Stimulated activated naive CD8-positive, alpha-beta T cell treated with anti-CD3 and anti-CD28 coated beads, Interleukin-15, Interleukin-2, amounts not matched to agents 100 ng/mL and 50 ng/mL, for 24 hours (primary cell): Measurements from ENCODE around the gene TAL2.

Experiments
- H3K27ac Mint-ChIP-seq: one replicate; pipeline ENCODE4 v1.8.0; 2021; ENCODE audit warnings: mild to moderate bottlenecking, mixed read lengths
- H3K27me3 Mint-ChIP-seq: one replicate; pipeline ENCODE4 v1.8.0; 2021; ENCODE audit warnings: mixed read lengths
- H3K36me3 Mint-ChIP-seq: one replicate; pipeline ENCODE4 v1.8.0; 2021; ENCODE audit warnings: low read depth, mixed read lengths
- H3K4me1 Mint-ChIP-seq: one replicate; pipeline ENCODE4 v1.8.0; 2021; ENCODE audit warnings: low read depth, mixed read lengths
- H3K4me3 Mint-ChIP-seq: one replicate; pipeline ENCODE4 v1.8.0; 2021; ENCODE audit warnings: mild to moderate bottlenecking, mixed read lengths
- H3K9me3 Mint-ChIP-seq: one replicate; pipeline ENCODE4 v1.8.0; 2021; ENCODE audit warnings: mixed read lengths

TAL2 gene

DNA sequence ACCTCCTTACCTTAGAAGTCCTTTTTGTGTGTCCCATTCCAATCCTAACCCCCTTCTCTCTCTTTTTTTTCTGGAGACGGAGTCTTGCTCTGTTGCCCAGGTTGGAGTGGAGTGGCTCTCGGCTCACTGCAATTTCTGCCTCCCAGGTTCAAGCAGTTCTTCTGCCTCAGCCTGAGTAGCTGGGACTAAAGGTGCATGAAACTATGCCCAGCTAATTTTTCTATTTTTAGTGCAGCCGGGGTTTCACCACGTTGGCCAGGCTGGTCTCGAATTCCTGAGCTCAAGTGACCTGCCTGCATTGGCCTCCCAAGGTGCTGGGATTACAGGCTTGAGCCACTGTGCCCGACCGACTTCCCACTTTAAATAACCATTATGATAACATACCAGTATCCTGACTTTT lies 49.6 kb downstream of the TAL2 start:
- Mint-ChIP-seq H3K4me3 (no peak overlapping the region), H3K4me1 (peaks cover 9% of the 10 kb centered on the region), H3K9me3 (no peaks in the 10 kb centered on the region), H3K36me3 (peaks cover 10% of the 10 kb centered on the region), H3K27me3 (no peaks in the 10 kb centered on the region), H3K27ac (no peak overlapping the region)

DNA sequence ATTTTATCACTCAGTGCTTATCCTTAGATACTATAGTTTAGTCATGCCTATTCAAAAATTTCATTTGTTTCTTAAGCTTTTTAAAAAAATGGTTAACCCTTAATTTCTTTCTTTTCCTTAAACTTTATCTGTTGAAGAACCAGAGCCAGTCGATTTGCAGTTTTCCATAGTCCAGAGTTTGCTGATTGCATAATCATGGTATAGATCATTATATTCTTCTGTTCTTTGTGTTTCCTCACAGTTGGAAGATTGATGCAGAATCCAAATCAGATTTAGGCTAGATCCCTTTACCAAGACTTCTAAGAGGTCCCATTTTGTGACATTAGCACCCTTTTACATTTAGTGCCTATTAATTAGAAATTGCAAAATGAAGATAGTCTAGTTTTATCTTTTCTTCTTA lies 50.0 kb downstream of the TAL2 start:
- Mint-ChIP-seq H3K27me3 (no peaks in the 10 kb centered on the region), H3K9me3 (no peaks in the 10 kb centered on the region), H3K4me1 (peaks cover 9% of the 10 kb centered on the region), H3K4me3 (no peak overlapping the region), H3K27ac (no peak overlapping the region), H3K36me3 (peaks cover 10% of the 10 kb centered on the region)
